SU-DHL-6 (cell line): Measurements from ENCODE around the gene OR13F1.
"Not testable (repeated sequence)": the region's sequence is repeated elsewhere in the genome, so short reads cannot be mapped to it uniquely, and the experiment has no call there.

Source experiments
- H2AFZ ChIP-seq: fragments of 200-600 bp; sonication (generic); 2 replicates; pipeline ENCODE4 v1.6.1; 2014; ENCODE audit warnings: low read depth, mild to moderate bottlenecking, moderate library complexity, mixed read lengths, antibody characterized with exemption, low read length; ENCODE audit not compliant: severe bottlenecking
- H3F3A ChIP-seq: fragments of 200-600 bp; shearing (Covaris generic); 2 replicates; pipeline ENCODE4 v1.6.0; 2016; ENCODE audit warnings: antibody characterized with exemption, mild to moderate bottlenecking; ENCODE audit not compliant: insufficient read depth
- H3K27ac ChIP-seq: fragments of 200-600 bp; sonication (generic); 2 replicates; pipeline ENCODE4 v1.5.1; 2016; ENCODE audit warnings: low read depth, mild to moderate bottlenecking, low read length, moderate library complexity, mixed read lengths
- H3K27me3 ChIP-seq: fragments of 200-600 bp; sonication (generic), shearing (Covaris generic); 2 replicates; pipeline ENCODE4 v1.6.0; 2014; ENCODE audit warnings: mild to moderate bottlenecking, low read length
- H3K36me3 ChIP-seq: fragments of 200-600 bp; sonication (generic); 2 replicates; pipeline ENCODE4 v1.6.1; 2014; ENCODE audit warnings: mild to moderate bottlenecking, low read length, mixed read lengths
- H3K4me2 ChIP-seq: fragments of 300-600, 200-600 bp; shearing (Covaris generic), sonication (generic); 2 replicates; pipeline ENCODE4 v1.6.0; 2014; ENCODE audit warnings: low read length, low read depth, mild to moderate bottlenecking; ENCODE audit not compliant: poor library complexity, severe bottlenecking
- H3K4me3 ChIP-seq: fragments of 200-600 bp; sonication (generic); 2 replicates; pipeline ENCODE4 v1.5.1; 2014; ENCODE audit warnings: antibody characterized with exemption, low read length, mild to moderate bottlenecking, mixed read lengths; ENCODE audit not compliant: insufficient read depth, poor library complexity, severe bottlenecking
- H3K79me2 ChIP-seq: fragments of 200-600 bp; sonication (generic); 2 replicates; pipeline ENCODE4 v1.6.1; 2014; ENCODE audit warnings: mild to moderate bottlenecking, low read length, moderate library complexity; ENCODE audit not compliant: insufficient read depth
- H3K9ac ChIP-seq: fragments of 200-600 bp; sonication (generic); 2 replicates; pipeline ENCODE4 v1.7.0; 2014; ENCODE audit warnings: mild to moderate bottlenecking, low read length
- H3K9me2 ChIP-seq: fragments of 200-600 bp; sonication (generic); replicated peaks from 2 replicates; pipeline ENCODE4 v1.6.1; 2014; ENCODE audit warnings: low read length; ENCODE audit not compliant: insufficient read depth
- H3K9me3 ChIP-seq: fragments of 200-600 bp; sonication (generic); 2 replicates; pipeline ENCODE4 v1.6.1; 2014; ENCODE audit warnings: low read length, mixed read lengths; ENCODE audit not compliant: insufficient read depth
- H4K20me1 ChIP-seq: fragments of 200-600 bp; sonication (generic); 2 replicates; pipeline ENCODE4 v1.6.1; 2014; ENCODE audit warnings: low read depth, mild to moderate bottlenecking, antibody characterized with exemption, low read length, moderate library complexity, mixed read lengths
- CTCF ChIP-seq: fragments of 200-600 bp; sonication (generic); IDR thresholded peaks from one replicate; pipeline ENCODE4 v1.5.1; 2017; ENCODE audit warnings: antibody characterized with exemption, mild to moderate bottlenecking, low read length, moderate library complexity; ENCODE audit not compliant: insufficient read depth, poor library complexity, severe bottlenecking
- EZH2phosphoT487 ChIP-seq: fragments of 200-600 bp; sonication (generic), shearing (Covaris generic); conservative IDR thresholded peaks from 2 replicates; pipeline ENCODE4 v1.6.1; 2018; ENCODE audit warnings: mild to moderate bottlenecking, antibody characterized with exemption, low read length, moderate library complexity, mixed read lengths

The OR13F1 gene

GRCh38 chr9:104514901-104515300 lies 10.8 kb downstream of the OR13F1 start:
- Histone ChIP-seq H3K27ac (no peak overlapping the region), H3K79me2 (no peaks in the 10 kb centered on the region), H3F3A (no peaks in the 10 kb centered on the region), H3K4me2 (no peak overlapping the region), H4K20me1 (no peaks in the 10 kb centered on the region; the same call in 1 of the 2 replicates), H3K36me3 (no peaks in the 10 kb centered on the region), H3K4me3 (no peak overlapping the region), H2AFZ (no peak overlapping the region), H3K9me2 (no peaks in the 10 kb centered on the region), H3K9me3 (no peaks in the 10 kb centered on the region), H3K9ac (no peak overlapping the region), H3K27me3 (no peaks in the 10 kb centered on the region)
- TF ChIP-seq CTCF (no peak), EZH2phosphoT487 (no peak)

GRCh38 chr9:104520241-104520640 lies 16.2 kb downstream of the OR13F1 start:
- H2AFZ ChIP-seq, H3K9ac ChIP-seq, H3K79me2 ChIP-seq, H3F3A ChIP-seq, H3K27me3 ChIP-seq, H3K9me2 ChIP-seq, H3K36me3 ChIP-seq, H4K20me1 ChIP-seq, H3K27ac ChIP-seq, H3K4me3 ChIP-seq, H3K4me2 ChIP-seq, H3K9me3 ChIP-seq: not testable (repeated sequence)

GRCh38 chr9:104527109-104527508 lies 23.0 kb downstream of the OR13F1 start, which contains the start of gene OR13C4:
TSS of gene OR13C4 (minus strand) at chr9:104527209. CDS start at chr9:104527209, 0 bp downstream.
- Histone ChIP-seq H3K4me2 (no peak within 1 kb of the TSS), H3K9ac (no peak within 1 kb of the TSS), H3F3A (no peaks in the 10 kb centered on the region), H3K79me2 (no peaks in the 10 kb centered on the region), H3K9me2 (no peaks in the 10 kb centered on the region), H4K20me1 (no peaks in the 10 kb centered on the region), H3K27me3 (no peaks in the 10 kb centered on the region), H3K36me3 (no peaks in the 10 kb centered on the region), H2AFZ (no peak within 1 kb of the TSS), H3K27ac (no peak within 1 kb of the TSS), H3K9me3 (no peaks in the 10 kb centered on the region), H3K4me3 (no peak within 1 kb of the TSS)
- no peak for TF ChIP-seq CTCF
- TF ChIP-seq EZH2phosphoT487: no peak

GRCh38 chr9:104536756-104537155 lies 32.7 kb downstream of the OR13F1 start, which contains the start of gene OR13C3:
TSS of gene OR13C3 (minus strand) at chr9:104536856. CDS start at chr9:104536723, 133 bp downstream.
- no peaks in the 10 kb centered on the region for H4K20me1 ChIP-seq
- no peaks in the 10 kb centered on the region for H3K9me3 ChIP-seq
- TF ChIP-seq EZH2phosphoT487 (no peak), CTCF (no peak)

More at GRCh38 chr9:104536756-104537155, 32.7 kb downstream of the OR13F1 start, which contains the start of gene OR13C3:
- Histone ChIP-seq H3K27ac (no peak within 1 kb of the TSS), H3K79me2 (no peaks in the 10 kb centered on the region), H3K9ac (no peak within 1 kb of the TSS), H3K9me2 (no peaks in the 10 kb centered on the region), H3K36me3 (no peaks in the 10 kb centered on the region), H3K4me2 (no peak within 1 kb of the TSS), H3K27me3 (no peaks in the 10 kb centered on the region), H2AFZ (no peak within 1 kb of the TSS), H3F3A (no peaks in the 10 kb centered on the region), H3K4me3 (no peak within 1 kb of the TSS)
